HEK293T (cell line): ENCODE results near the gene AGAP3.
A peak's percentile ranks its signal among the peaks of the same experiment; 100 is the strongest.

Source experiments
- ARNT ChIP-seq: fragments of 450-650 bp; IDR thresholded peaks from 2 replicates; pipeline ENCODE4 v1.6.1; 2017; ENCODE audit warnings: mild to moderate bottlenecking
- BHLHE40 ChIP-seq: fragments of 450-650 bp; IDR thresholded peaks from 2 replicates; pipeline ENCODE4 v1.6.1; 2016; ENCODE audit warnings: mild to moderate bottlenecking, moderate library complexity, borderline replicate concordance
- ELF4 ChIP-seq: fragments of 450-650 bp; IDR thresholded peaks from 2 replicates; pipeline ENCODE4 v1.6.1; 2017; ENCODE audit warnings: antibody characterized with exemption
- FOXA1 ChIP-seq: fragments of 450-650 bp; IDR thresholded peaks from 2 replicates; pipeline ENCODE4 v1.6.1; 2016; ENCODE audit warnings: mild to moderate bottlenecking
- FOXM1 ChIP-seq: fragments of 450-650 bp; IDR thresholded peaks from 2 replicates; pipeline ENCODE4 v1.6.1; 2017; ENCODE audit warnings: mild to moderate bottlenecking, borderline replicate concordance
- HDGF ChIP-seq: fragments of 450-650 bp; IDR thresholded peaks from 2 replicates; pipeline ENCODE4 v1.6.1; 2017; ENCODE audit warnings: antibody characterized with exemption, borderline replicate concordance
- L3MBTL2 ChIP-seq: fragments of 450-650 bp; conservative IDR thresholded peaks from 2 replicates; pipeline ENCODE4 v1.6.1; 2016; ENCODE audit warnings: mild to moderate bottlenecking
- NFRKB ChIP-seq: fragments of 450-650 bp; IDR thresholded peaks from 2 replicates; pipeline ENCODE4 v1.6.1; 2016; ENCODE audit warnings: mild to moderate bottlenecking, moderate library complexity
- PKNOX1 ChIP-seq: fragments of 450-650 bp; IDR thresholded peaks from 2 replicates; pipeline ENCODE4 v1.6.1; 2016
- SP1 ChIP-seq: fragments of 450-650 bp; IDR thresholded peaks from 2 replicates; pipeline ENCODE4 v1.6.1; 2017

GRCh38 chr7:151086802-151087244 lies 548 bp downstream of the AGAP3 start:
- no peak for TF ChIP-seq SP1
- TF ChIP-seq NFRKB = no peak
- TF ChIP-seq BHLHE40 = no peak
- no peak for TF ChIP-seq FOXA1
- no peak for TF ChIP-seq FOXM1
- TF ChIP-seq ARNT = no peak
- TF ChIP-seq HDGF = no peak
- TF ChIP-seq ELF4 = no peak
- TF ChIP-seq PKNOX1 = no peak
- peak; percentile 87 for TF ChIP-seq L3MBTL2
